Measurements from ENCODE around the gene PGGT1B.

PGGT1B gene

DNA sequence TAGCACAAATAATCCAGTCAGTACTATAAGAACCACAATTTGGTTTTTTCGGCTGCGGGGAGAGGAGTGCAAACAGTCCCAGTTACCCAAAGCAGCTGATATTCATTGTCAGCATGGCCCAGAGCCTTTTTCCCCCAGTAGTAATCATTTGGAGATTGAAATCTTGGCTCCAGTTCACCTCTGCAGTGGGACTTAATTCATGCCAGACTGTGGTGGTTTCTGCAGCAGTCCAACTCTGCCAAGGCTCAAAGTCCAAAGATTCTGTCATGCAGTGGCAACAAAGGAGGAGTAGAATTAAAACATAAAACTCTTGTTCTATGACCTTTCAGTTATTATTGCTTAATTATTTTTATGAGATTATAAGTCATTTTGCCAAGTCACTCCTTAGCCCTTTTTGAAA is 68.0 kb downstream of the PGGT1B start:
- Histone ChIP-seq H3K27ac (no peak overlapping the region), H3K4me3 (ENCODE audit: low read depth in 1 of 2, low read length in 1 of 2) (no peak overlapping the region), H3K36me3 (no peaks in the 10 kb centered on the region), H3K4me1 (ENCODE audit: control insufficient read depth in 1 of 2, insufficient read depth in 1 of 2, low read depth in 1 of 2, low read length in 1 of 2) (no peaks in the 10 kb centered on the region), H3K27me3 (peaks cover 40% of the 10 kb centered on the region), H3K9me3 (no peaks in the 10 kb centered on the region)
- TF ChIP-seq, protein P1, sequence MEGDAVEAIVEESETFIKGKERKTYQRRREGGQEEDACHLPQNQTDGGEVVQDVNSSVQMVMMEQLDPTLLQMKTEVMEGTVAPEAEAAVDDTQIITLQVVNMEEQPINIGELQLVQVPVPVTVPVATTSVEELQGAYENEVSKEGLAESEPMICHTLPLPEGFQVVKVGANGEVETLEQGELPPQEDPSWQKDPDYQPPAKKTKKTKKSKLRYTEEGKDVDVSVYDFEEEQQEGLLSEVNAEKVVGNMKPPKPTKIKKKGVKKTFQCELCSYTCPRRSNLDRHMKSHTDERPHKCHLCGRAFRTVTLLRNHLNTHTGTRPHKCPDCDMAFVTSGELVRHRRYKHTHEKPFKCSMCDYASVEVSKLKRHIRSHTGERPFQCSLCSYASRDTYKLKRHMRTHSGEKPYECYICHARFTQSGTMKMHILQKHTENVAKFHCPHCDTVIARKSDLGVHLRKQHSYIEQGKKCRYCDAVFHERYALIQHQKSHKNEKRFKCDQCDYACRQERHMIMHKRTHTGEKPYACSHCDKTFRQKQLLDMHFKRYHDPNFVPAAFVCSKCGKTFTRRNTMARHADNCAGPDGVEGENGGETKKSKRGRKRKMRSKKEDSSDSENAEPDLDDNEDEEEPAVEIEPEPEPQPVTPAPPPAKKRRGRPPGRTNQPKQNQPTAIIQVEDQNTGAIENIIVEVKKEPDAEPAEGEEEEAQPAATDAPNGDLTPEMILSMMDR (IDR thresholded peaks at IDR 0.05) = no peak

DNA sequence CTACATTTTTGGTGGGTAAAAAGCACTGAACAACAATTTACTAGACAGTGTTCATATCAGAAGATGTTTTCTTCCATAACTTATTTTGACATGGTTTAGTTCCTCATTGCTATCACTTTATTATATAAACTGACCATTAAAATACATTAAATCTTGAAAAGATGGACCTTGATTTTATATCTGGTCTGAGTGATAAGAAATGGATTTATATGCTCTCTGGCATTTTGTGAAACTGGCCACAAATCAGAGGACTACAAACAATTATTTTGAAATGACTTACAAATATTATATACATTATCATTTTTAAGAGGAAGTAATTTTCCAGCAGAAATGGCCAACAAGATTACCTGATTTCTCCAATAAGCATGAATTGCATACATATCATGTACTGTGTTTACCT is 69.4 kb downstream of the PGGT1B start:
- Histone ChIP-seq H3K4me1 (ENCODE audit: control insufficient read depth in 1 of 2, insufficient read depth in 1 of 2, low read depth in 1 of 2, low read length in 1 of 2) (no peaks in the 10 kb centered on the region), H3K36me3 (no peaks in the 10 kb centered on the region), H3K4me3 (ENCODE audit: low read depth in 1 of 2, low read length in 1 of 2) (no peak overlapping the region), H3K27me3 (peaks cover 54% of the 10 kb centered on the region), H3K27ac (no peak overlapping the region), H3K9me3 (no peaks in the 10 kb centered on the region)
- TF ChIP-seq, protein P1 (IDR thresholded peaks at IDR 0.05) = no peak

DNA sequence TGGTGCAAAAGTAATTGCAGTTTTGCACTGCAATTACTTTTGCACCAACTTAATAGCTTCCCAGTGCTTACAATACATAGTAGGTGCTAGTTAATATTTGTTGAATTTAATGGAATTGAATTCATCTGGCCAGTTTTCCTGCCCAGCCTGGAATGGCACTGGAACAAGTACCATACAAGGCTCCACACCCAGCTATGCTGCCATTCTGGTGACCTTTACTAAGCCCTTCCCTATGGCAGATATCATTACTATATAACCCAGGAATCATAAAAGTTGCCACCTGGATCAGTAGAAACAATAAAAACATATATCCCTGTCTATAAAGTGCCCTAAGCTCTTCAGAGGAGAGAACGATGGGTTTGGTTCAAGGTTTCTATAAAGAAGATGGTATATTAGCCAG is 70.6 kb downstream of the PGGT1B start:
- Histone ChIP-seq H3K9me3 (no peaks in the 10 kb centered on the region), H3K27ac (no peak overlapping the region), H3K4me3 (ENCODE audit: low read depth in 1 of 2, low read length in 1 of 2) (no peak overlapping the region), H3K36me3 (no peaks in the 10 kb centered on the region), H3K27me3 (peaks cover 63% of the 10 kb centered on the region), H3K4me1 (ENCODE audit: control insufficient read depth in 1 of 2, insufficient read depth in 1 of 2, low read depth in 1 of 2, low read length in 1 of 2) (no peaks in the 10 kb centered on the region)
- TF ChIP-seq, protein P1 (IDR thresholded peaks at IDR 0.05) = no peak

DNA sequence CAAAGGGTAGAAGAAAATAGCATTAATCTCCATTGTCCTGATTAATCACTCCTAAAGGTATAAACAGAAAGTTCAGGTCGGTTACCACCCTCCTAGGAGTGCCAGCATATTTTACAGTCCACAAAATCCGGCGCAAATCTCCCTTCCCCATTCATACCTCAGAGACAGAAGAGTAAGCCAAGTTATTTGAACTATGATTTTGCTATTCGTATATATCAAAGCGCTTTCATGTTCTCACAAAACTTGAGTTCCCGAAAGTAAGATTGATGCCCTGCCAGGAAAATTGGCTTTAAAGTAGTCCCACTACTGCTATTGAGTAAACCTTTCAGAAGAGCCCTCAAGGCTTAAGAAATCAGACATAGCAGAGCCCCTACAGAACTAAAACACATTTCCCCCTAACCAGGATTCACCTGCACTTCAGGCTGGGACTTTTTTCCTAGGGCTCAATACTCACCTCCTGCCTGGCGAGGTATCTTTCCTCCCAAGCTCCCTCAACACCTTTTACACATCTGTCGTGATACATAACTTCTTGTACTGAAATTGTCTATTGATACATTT is 71.1 kb downstream of the PGGT1B start:
- H3K4me3 ChIP-seq (ENCODE audit: low read depth in 1 of 2, low read length in 1 of 2) = no peak overlapping the region
- H3K27me3 ChIP-seq = peaks cover 69% of the 10 kb centered on the region

DNA sequence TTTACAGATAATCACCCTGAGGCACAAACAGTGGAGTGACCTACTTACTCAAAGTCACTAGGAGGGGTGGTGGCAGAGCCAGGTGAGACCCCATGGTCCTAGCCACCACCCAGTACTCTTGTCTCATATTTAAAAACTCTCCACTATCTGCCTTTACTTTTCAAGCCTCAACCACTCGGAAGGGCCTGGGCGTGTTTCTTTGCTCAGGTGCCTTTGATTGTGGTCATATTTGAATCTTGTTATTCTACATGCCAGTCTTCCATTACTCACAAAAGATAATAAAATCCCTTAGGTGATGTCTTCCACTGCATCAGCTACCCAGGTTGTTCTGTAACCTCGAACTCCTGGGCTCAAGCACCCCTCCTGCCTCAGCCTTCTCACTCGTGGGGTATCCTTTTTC is 72.3 kb downstream of the PGGT1B start:
- Histone ChIP-seq H3K4me1 (ENCODE audit: control insufficient read depth in 1 of 2, insufficient read depth in 1 of 2, low read depth in 1 of 2, low read length in 1 of 2) (no peaks in the 10 kb centered on the region), H3K27me3 (peaks cover 70% of the 10 kb centered on the region), H3K9me3 (no peaks in the 10 kb centered on the region), H3K4me3 (ENCODE audit: low read depth in 1 of 2, low read length in 1 of 2) (no peak overlapping the region), H3K36me3 (no peaks in the 10 kb centered on the region), H3K27ac (no peak overlapping the region)
- TF ChIP-seq, protein P1 (IDR thresholded peaks at IDR 0.05) = no peak

More for the DNA sequence above, 71.1 kb downstream of the PGGT1B start:
- Histone ChIP-seq H3K4me1 (ENCODE audit: control insufficient read depth in 1 of 2, insufficient read depth in 1 of 2, low read depth in 1 of 2, low read length in 1 of 2) (no peaks in the 10 kb centered on the region), H3K36me3 (no peaks in the 10 kb centered on the region), H3K27ac (no peak overlapping the region), H3K9me3 (no peaks in the 10 kb centered on the region)
- TF ChIP-seq, protein P1 (IDR thresholded peaks at IDR 0.05) = no peak

DNA sequence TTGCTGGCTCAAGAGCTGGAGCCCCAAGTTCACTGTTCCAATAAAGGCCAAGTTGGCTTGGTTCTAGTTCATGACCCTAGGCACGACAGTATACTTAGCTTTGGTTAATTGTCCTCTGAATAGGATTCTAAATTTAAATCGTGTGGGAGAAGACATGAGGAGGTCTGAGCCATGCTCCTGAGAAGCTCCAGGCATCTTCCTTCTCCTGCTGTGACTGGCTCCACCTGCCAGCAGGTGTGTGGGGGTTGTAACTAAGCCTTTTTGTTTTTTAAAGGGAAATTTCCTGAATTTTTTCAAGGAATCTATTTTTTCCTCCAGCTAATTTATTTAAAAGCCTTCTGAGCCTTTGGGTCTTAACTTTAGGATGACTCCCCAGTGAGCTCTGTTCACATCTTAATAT is 72.8 kb downstream of the PGGT1B start:
- Histone ChIP-seq H3K27me3 (peaks cover 75% of the 10 kb centered on the region), H3K36me3 (no peaks in the 10 kb centered on the region), H3K9me3 (no peaks in the 10 kb centered on the region), H3K4me3 (ENCODE audit: low read depth in 1 of 2, low read length in 1 of 2) (no peak overlapping the region), H3K4me1 (ENCODE audit: control insufficient read depth in 1 of 2, insufficient read depth in 1 of 2, low read depth in 1 of 2, low read length in 1 of 2) (no peaks in the 10 kb centered on the region), H3K27ac (no peak overlapping the region)
- TF ChIP-seq, protein P1 (IDR thresholded peaks at IDR 0.05) = no peak
